GM21723 (cell line): ENCODE measurements around the gene PSMA2.
"Not testable (repeated sequence)": the region's sequence is repeated elsewhere in the genome, so short reads cannot be mapped to it uniquely, and the experiment has no call there.

Experiments used
- ATAC-seq: cut with Tn5 transposase; IDR thresholded peaks from one replicate; pipeline ENCODE4 v1.9.1; 2021; ENCODE audit warnings: mild to moderate bottlenecking, moderate library complexity; ENCODE audit not compliant: unreplicated experiment

PSMA2 gene

DNA sequence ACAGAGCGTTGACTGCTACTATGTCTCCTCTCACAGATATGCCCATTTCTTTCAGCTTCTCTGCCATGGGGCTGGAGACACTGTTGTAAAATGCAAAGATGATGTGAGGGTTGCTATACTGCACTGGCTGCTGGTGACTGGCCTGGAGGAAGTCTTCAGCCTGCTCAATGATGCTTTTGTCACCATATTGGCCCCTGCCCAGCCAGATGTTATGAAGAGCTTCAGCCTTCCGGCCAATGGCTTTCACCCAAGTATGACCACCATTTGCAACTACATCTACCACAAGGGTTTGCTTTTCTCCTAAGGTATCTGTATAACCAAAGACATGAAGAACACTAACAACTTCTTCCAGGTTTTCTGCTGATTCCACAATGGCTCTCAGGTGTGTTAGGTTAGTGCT, 21.7 kb downstream of the PSMA2 start:
- no peak for ATAC-seq

DNA sequence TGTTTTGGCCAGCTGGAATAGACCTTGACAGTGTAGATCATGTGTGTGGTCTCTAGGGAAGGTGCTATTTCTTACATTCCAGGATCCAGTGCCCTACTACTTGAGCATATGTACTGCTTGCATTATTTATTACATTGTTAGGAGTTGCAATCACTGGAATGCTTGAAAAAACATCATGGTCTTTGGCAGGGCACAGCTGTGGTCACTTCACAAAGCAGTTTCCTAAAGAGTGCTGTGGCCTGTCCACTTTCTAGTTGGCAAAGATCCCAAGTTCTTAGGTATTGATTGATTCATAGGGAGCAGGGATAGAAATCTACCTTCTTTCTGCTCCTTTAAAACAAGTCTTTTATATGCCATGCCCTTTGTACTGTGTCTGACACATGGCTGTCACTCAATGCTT, 24.7 kb downstream of the PSMA2 start:
- no peak for ATAC-seq

DNA sequence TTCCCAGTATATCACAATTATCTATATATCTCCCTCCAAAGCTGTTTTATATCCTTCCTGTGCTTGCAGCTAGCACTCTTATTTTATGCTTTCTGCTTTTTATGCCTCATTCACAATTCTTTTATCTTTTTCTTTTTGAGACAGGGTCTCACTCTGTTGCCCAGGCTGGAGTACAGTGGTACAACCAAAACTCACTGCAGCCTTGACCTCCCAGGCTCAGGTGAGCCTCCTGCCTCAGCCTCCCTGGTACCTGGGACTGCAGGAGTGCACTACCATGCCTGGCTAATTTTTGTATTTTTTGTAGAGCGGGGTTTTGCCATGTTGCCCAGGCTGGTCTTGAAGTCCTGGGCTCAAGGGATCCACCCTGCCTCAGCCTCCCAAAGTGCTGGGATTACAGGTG, 25.8 kb downstream of the PSMA2 start:
- no peak for ATAC-seq

DNA sequence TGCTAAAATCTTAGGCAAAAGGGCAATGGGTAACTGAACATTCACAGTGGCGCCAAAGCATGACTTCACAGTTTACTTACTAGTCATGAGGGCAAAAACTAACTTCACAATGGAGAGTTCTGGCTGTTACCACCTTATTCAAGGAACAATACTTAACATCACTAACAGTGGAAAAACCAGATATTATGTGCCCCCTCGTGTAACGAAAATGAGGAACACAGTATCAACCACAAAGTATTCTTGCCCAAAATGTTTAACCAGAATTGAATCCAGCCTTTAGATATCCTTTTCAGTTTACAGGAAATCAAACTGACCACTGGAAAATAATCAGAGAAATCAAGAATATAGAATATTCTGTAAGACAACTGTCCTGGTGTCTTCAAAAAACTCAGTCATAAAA, 29.6 kb downstream of the PSMA2 start:
- no peak for ATAC-seq

DNA sequence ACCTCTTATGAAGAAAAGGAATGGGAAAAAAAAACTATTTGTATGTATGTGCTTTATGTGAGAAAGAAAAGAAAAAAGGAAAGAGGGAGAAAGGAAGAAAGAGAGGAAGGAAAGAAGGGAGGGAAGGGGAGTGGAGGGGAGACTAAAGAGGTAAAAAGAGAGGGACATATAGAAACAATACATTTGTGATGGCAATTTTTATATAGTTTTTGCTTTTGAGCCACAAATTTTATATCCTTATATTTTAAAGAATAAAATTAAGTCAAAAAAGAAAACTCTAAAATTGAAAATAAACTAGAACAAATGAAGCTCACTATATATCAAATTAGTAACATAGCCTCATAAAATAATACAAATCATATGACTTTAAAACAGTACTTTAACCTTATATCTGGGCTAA, 31.1 kb downstream of the PSMA2 start:
- no peak for ATAC-seq

DNA sequence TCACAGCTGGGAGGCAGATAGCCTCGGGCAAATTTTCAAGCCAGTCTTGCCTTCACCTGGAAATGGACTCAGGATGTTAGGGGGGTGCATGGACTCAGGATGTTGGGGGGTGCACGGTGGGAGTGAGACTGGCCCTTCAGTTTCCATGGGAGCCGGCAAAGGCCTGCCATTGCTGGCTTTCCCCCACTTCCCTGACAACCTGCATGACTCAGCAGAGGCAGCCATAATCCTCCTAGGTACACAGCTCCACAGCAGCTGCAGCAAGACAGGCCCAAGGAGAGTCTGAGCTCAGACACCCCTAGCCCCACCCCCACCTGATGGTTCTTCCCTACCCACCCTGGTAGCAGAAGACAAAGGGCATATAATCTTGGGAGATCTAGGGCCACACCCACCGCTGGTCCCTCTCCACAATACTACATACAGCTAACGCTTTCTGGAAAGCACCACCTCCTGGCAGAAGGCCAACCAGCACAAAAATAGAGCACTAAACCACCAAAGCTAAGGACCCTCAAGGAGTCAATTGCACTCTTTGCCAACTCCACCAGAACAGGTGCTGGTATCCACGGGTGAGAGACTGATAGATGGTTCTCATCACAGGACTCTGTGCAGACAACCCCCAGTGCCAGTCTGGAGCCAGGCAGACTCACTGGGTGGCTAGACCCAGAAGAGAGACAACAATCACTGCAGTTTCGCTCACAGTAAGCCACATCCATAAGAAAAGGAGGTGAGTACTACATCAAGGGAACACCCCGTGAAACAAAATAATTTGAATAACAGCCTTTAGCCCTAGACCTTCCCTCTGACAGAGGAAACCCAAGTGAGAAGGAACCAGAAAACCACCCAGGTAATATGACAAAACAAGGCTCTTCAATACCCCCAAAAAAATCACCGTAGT, 38.4 kb downstream of the PSMA2 start:
- no peak for ATAC-seq

DNA sequence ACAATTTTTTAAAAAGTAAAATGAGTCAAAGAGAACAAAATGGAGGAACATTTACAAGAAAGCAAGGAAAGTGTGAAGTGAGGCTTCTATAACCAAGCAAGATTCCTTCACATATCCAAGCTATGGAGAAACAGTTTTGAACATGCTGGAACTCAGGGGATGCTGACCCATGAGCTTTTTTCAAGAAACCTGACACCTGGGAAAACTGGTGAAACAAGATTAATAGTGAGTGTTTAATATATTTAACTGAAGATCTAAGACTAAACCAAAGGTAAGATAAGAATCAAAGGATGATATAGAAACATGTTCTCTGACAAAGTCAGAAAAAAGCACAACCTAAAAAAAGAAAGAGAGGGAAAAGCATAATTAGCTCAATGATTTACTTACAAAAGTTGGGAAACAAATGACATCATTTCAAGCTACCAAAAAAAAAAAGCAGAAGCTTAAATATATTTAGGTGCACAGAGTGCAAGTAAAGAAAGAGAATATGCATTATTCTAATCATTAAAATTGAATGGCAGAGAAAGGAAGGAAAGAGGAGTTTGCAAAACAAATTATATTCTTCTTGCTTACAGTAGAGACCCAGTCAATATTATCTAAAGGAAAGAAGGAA, 45.0 kb downstream of the PSMA2 start:
- ATAC-seq, result no peak

DNA sequence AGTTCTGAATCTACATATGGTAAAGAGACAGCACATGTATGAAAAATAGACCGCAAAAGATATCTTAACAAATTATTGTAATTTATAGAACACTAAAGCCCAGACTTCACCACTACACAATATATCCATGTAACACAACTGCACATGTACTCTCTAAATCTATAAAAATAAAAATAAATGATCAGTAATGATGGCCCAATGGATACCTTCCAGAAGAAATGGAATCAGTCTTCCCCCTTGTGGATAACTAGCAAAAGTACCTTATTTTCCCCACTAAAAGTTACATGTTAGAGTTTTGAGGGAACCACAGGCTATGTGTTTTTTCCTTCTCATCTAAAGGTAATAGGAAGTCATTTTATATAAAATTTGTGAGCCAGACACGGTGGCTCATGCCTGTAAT, 45.8 kb downstream of the PSMA2 start:
- no peak for ATAC-seq

DNA sequence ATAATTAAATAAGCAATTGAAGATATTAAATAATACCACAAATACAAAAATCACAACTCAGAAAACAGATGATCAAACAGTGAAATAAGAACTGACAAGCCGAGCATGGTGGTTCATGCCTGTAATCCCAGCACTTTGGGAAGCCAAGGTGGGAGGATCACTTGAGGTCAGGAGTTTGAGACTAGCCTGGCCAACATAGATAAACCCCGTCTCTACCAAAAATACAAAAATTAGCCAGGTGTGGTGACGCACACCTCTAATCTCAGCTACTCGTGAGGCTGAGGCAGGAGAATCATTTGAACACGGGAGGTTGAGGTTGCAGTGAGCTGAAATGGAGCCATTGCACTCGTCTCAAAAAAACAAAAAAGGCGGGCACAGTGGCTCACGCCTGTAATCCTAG, 46.8 kb downstream of the PSMA2 start:
- not testable (repeated sequence) for ATAC-seq

DNA sequence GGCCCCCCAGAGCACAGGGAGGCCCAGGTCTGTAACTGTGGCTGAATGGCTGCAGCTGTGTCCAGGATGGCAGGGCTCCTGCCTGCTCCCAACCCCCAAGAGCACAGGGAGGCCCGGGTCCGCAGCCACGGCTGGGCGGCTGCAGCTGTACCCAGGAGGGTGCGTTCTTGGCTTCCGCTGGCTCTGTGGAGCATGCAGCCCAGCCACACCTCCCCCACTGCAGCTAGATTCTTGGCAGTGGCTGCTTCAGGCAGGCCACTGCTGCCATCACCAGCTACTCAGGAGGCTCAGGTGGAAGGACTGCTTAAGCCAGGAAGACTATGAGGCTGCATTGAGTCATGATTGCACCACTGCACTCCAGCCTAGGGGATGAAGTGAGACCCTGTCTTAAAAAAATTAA, 48.0 kb downstream of the PSMA2 start:
- no peak for ATAC-seq

DNA sequence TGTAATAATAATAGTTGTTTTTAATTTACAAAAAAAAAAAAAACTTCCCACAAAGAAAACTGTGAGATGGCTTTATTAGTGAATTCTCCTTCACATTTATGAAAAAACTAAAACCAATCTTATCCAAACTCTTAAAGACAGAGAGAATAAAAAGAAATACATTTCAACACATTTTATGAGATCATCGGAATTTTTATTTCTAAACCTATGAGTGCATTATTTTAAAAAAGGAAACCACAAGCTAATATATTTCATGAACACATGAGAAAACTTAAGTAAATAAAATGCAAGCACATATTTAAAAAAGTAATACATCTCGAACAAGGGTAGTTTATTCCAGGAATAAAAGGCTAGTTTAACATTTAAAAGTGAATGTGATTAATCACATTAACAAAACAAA, 51.6 kb downstream of the PSMA2 start:
- no peak for ATAC-seq

DNA sequence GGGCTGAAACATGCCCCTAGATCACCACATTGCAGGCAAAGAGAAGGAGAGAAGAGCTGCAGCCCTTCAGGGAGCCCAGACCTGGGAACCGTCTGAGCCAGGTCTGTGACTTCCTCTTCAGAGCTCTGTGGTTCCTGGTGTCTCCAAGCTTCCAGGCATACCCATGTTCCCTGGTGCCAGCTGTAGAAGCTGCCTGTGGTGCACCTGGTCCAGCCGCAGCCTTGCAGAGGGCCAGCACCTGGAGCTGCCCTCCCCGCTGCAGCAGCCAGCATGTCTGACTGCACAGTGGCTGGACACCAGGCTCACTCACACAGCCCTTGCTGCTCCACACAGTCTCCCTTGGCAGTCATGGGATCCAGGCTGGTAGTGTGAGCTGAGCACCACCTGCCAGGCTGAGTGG, 53.7 kb downstream of the PSMA2 start:
- ATAC-seq, result no peak

DNA sequence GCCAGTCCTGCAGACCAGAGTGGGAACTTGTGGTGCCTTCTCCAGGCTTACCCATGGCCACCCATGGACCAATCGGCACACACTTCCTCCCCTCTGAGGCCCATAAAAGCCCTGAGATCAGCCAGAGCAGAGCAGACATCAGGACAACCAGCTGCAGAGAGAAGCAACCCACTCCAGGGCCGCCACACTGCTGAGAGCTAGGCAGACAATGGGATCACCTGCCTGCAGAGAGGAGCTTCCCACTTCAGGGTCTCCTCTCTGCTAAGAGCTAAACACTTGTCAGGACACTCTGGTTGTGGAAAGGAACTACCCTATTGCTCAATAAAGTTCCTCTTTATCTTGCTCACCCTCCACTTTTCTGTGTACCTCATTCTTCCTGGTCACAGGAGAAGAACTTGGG, 54.1 kb downstream of the PSMA2 start:
- no peak for ATAC-seq

DNA sequence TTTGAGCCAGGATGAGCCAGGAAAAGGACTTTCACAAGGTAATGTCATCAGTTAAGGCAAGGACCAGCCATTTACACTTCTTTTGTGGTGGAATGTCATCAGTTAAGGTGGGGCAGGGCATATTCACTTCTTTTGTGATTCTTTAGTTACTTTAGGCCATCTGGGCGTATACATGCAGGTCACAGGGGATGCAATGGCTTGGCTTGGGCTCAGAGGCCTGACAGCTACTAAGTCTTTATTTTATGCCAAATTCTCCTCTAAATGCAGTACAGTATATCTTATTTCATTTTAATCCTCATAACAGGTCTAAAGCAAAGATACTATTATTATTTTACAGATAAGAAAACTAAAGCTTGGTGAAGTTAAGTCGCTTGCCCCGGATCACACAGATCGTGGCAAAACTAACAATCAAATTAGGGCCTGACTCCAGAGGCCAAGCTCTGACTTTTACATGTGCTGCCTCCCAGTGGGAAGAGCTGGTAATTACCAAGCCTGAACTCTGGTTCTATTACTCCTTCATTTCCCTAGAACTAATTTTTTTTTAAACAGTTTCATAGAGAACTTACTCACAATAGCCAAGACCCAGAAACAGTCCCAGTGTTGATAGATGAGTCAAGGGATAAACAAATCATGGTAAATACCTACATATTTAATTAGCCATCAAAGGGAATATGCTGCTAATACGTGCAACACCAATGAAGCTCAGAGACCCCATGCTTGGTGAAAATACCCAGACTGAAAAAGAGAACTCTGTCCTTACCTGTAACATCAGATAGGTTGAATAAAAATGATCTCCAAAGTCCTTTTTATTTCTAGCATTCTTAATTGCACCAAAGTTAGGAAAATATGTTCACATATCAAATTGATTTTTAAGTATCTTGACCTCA, 55.5 kb downstream of the PSMA2 start:
- peak; percentile 90 for ATAC-seq

DNA sequence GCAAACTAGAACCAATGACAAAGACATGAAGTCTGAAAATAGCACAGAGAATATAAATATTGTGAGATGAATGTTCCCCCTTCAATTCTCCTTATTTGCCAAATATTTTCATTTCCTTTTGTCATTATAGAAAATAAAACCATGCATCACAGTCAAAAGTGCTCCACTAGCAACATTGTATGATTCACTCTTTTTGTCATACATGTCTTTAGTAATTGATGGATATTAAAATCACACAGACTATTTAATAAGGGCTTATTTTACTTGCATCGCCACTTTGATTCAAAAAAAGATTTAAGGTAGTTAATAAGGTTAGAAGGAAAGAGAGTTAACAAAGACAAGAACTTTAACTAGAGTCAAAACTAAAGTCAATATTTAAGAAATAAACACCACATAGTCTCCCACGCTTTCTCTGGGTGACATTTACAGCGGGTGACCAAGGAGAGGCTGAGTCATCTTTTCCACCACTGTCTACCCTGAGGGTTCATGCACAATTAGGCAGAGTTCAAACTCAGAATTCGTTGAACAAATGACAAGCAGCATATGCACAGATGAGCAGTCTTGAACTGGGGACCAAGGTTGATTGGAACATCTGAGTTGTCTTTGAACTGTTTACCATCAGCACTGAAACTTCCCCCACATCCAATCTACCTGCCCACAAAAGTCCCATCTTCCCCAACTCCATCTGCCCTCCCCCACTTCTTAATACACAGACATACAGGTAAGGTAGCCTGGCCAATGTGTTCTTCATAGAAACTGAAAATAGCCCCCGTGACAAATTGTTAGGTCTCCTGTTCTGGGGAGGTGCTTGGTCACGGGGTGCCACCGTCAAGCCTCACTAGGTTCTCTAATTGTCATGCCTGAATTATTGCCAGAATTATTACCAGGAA, 62.6 kb downstream of the PSMA2 start:
- peak; percentile 98 for ATAC-seq

DNA sequence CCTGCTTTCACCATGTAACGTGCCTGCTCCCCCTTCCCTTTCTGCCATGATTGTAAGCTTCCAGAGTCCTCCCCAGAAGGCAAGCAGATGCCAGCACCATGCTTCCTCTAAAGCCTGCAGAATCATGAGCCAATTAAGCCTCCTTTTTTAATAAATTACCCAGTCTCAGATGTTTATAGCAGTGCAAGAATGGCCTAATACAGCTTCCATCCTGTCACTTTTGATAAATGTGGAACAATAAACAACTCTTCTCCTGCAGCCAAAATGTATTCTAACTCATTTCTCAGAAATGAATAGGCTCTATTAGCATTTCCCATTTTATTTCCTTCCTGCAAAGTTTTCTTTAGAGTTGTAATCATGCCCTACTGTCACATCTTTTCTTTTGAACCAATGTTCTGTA, 63.5 kb downstream of the PSMA2 start:
- ATAC-seq, result no peak
